Measurements from ENCODE around the gene BFSP2.
"Not testable (repeated sequence)": the region's sequence is repeated elsewhere in the genome, so short reads cannot be mapped to it uniquely, and the experiment has no call there.

The BFSP2 gene

DNA sequence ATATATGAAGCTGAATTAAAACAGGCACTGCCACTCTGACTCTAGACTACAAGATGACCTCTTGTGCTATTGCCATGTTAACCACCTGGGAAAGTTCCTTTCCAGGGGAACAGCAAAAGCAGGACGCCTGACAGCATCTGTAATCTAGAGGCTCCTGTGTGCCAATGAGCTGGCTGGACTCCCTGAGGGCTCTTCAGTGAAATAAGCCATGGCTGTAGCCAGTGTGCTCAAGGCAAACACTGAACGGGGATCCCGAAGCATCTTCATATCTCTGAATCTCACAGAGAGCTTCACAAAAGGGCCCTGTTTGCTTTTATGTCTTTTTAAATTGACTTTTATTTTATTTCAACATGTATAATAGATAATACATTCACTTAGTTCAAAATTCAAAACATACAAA, 57.2 kb downstream of the BFSP2 start:
- DNase-seq (ENCODE audit: low read depth), result no peak

GRCh38 chr3:133457465-133458067, 57.7 kb downstream of the BFSP2 start:
- DNase-seq (ENCODE audit: low read depth), result no peak

- no peak for DNase-seq (ENCODE audit: low read depth)
Measured at GRCh38 chr3:133459400-133459799, 59.5 kb downstream of the BFSP2 start.

- DNase-seq (ENCODE audit: low read depth), result no peak
Measured at GRCh38 chr3:133460809-133461208, 61.0 kb downstream of the BFSP2 start.

DNA sequence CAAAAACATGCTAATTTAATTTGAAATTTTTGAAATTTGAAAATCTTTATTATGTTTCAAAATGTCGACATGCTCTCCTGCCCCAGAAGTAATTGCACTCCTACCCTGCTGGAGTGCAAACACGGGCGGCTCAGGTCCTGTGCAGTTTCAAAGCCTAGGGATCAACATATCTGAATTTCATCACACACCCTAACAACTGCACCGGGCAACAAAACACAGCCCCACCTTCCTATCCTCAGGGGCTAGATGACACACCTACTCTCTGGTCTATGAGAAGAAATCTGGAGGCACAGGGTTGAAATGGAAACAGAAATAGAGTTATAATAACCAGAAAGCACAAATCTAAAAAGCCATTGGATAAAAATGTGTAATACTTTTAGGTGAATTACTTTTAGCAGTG, 61.4 kb downstream of the BFSP2 start:
- DNase-seq (ENCODE audit: low read depth), result no peak

GRCh38 chr3:133463347-133463860, 63.5 kb downstream of the BFSP2 start:
- no peak for DNase-seq (ENCODE audit: low read depth)

- no peak for DNase-seq (ENCODE audit: low read depth)
Measured at GRCh38 chr3:133464573-133464972, 64.7 kb downstream of the BFSP2 start.

DNA sequence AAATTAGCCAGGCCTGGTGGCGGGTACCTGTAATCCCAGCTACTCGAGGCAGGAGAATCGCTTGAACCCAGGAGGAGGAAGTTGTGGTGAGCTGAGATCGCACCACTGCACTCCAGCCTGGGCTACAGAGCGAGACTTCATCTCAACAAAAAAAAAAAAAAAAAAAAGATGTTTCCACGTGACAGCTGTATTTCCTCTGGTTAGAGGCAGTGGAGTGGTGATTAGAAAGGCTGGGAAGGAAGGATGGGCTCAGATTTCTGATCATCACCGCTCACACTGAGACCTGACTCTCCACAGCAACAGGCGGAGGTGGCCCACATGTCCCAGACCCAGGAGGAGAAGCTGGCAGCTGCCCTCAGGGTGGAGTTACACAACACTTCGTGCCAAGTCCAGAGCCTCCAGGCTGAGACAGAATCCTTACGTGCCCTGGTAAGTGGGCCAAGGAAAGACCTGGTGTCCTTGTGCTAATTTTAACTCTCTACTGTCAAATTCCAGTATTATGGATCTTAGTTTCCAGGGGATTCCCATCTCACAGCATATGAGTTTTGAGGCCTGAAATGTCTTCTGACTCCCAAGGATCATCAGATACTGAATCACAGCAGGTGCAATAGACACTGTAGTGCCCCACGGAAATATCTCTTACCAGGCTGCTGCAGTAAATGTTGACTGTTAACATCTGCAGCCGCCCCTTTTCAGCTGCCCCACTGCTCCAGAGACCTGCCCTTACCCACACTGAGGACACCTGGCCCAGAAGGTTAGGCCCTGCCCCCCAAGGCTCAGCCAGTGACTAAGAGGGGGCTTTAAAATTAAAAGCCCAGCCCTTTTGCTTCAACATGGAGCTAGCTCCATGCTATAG, 66.9 kb downstream of the BFSP2 start:
- no peak for DNase-seq (ENCODE audit: low read depth)

- DNase-seq (ENCODE audit: low read depth), result no peak
Measured at GRCh38 chr3:133467780-133468179, 67.9 kb downstream of the BFSP2 start.

DNA sequence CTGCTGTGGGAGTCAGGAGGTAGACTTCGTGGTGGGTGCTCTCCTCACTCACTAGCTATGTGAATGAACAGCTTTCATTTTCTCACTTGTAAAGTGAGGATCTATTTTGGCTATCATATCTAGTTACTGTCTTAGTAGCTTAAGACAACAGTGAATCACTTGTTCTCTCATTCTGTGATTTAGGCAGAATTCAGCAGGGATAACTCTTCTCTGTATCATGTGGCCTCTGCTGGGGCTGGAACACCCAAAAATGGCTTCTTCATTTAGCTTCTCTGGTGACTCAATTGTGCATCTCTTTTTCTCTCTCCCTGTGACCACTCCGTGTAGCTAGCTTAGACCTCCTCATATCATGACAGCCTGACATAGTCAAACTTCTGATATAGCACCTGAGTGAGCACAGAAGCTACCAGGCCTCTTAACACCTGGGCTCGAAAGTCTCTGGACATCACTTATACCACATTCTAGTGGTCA, 68.4 kb downstream of the BFSP2 start:
- no peak for DNase-seq (ENCODE audit: low read depth)

DNA sequence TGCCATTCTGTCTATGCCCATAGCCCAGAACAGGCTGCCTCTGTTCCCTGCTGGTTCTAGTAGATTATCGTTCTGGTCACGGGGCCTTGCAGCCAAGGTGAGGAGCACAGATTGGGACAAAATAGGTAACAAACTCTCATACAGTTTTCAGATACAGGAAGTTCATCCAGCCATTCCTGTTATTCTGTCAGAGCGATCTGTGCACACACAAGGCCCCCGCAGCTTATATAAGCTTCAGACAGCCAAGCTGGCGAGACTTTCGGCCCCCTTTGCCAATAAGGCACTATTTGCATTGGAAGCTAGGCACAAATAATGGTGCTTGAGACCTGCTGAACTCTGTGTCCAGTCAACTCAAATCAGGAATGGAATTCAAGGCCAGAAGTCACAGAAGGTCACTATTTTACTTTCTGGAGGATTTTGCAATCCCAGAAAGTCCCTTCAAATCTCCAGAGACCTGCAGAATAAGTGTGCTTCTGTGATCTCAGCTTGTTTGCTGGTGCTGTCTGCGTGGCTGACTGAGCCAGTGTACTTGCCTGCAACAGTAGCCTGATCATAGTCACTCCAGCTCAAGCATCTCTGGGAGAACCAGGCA, 69.4 kb downstream of the BFSP2 start:
- no peak for DNase-seq (ENCODE audit: low read depth)

- no peak for DNase-seq (ENCODE audit: low read depth)
Measured at GRCh38 chr3:133472242-133472641, 72.4 kb downstream of the BFSP2 start.

DNA sequence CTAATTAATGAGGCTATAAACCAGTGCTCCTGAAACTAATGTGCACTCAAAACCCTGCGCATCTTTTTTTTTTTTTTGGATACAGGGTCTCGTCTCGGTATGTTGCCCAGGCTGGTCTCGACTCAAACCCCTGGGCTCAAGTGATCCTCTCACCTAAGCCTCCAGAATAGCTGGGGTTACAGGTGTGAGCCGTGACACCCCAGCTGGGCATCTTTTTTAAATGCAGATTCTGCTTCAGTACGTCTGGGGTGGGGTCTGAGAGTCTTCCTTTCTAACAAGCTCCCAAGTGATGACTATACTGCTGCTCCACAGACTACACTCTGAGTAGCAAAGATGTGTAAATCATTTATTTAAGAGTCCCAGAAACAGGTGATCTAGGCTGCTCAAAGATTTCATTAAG, 73.0 kb downstream of the BFSP2 start:
- no peak for DNase-seq (ENCODE audit: low read depth)

- not testable (repeated sequence) for DNase-seq (ENCODE audit: low read depth)
Measured at GRCh38 chr3:133473472-133474191, 73.8 kb downstream of the BFSP2 start.

- DNase-seq (ENCODE audit: low read depth), result no peak
Measured at GRCh38 chr3:133474251-133474801, 74.5 kb downstream of the BFSP2 start.

DNA sequence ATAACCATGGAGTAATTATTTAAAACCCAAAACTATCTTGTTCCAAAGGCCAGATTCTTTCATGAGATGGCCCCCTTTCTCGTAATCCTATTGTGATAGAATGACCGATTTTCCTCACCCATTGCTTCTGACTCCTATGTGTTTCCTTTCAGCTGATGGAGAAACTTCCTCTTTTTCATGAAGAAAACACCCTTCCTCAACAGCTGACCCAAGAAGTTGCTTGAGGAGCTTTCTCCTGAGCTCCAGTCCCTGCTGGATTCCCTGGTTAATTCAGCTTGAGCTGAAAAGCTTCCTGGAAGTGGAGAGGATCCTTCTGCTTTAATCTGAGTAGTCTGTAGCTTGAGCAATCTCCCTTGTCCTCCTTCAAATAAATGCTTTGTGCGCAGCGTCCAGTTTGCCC, 75.0 kb downstream of the BFSP2 start:
- DNase-seq (ENCODE audit: low read depth), result no peak

DNA sequence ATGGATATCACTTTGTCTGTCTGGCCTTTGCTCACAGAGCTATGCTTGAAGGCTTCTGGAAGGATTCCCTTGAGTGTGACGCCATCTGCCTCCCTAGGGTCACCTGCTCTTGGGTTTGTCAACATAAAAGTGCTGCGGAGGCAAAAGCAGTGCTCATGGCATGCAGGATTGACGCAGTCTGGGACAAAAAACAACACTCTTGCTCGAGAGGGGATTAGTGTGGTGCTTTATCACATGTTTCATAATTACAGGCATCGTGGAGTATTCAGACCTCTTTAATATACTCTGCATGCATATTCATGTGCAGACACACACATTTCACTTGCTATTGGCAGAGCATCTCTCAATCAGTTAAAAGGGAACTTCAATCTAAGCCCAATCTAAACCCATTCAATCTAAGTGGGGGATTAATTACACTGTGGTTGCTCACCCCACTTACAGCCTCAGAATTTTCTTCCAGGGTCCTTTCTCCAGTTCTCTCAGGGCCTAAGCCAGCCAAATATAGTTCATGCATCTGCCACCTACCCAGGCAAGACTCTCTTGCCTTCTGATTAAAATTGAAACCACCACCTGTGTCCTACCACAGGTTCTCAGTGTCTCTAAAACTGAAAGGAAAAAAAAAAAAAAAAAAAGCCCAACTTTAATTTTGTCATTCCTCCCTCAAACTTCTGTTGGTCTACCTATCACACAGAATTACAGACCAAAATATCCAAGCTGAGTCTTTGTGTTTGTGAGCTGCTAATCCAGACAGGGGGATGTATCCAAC, 75.6 kb downstream of the BFSP2 start:
- no peak for DNase-seq (ENCODE audit: low read depth)

GRCh38 chr3:133476971-133477375, 77.1 kb downstream of the BFSP2 start:
- no peak for DNase-seq (ENCODE audit: low read depth)

DNA sequence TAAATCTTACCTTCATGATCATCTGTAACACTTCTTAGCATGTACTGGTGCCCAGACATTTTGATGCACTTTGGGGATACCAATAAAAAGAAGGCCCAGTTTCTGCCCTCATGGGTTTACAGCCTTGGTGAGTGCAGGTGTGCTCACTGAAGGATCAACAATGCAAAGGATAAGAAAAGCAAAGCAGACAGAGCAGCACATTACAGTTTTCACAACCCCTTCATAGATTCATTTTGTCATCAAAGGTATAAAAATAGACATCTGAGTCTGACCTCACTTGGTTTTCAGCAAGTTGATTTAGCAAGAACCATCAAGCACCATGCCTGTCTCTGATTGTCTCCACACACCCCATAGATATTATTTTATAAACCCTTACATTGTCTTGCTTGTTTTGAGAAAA, 77.6 kb downstream of the BFSP2 start:
- DNase-seq (ENCODE audit: low read depth), result no peak

DNA sequence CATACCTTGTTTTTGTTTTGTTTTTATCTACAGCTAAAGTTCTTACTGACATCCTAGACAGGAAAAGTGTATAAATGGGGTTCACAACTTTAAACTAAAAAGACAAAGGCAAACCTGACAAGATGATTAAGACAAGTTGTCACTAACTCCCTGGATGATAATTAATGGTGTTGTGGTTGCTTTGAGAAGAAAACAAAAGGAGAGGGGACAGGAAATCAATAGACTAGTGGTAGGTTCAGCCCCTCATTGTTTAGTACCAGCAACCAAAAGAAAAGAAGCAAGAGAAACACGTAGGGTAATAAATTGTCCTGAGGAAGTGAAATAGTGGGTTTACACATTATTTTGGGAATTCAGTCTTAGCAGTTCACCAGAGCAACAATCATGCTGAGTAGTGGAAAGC, 78.8 kb downstream of the BFSP2 start:
- DNase-seq (ENCODE audit: low read depth), result no peak

- DNase-seq (ENCODE audit: low read depth), result no peak
Measured at GRCh38 chr3:133479401-133479800, 79.5 kb downstream of the BFSP2 start.
